SW 1271 (cell line): ENCODE results near the gene FBL.
"Not testable (repeated sequence)": the region's sequence is repeated elsewhere in the genome, so short reads cannot be mapped to it uniquely, and the experiment has no call there.

Experiments
- DNase-seq, 2 experiments: peaks; one replicate each; lab custom pipeline; 2025; lab: John Stamatoyannopoulos, UW

FBL gene

DNA sequence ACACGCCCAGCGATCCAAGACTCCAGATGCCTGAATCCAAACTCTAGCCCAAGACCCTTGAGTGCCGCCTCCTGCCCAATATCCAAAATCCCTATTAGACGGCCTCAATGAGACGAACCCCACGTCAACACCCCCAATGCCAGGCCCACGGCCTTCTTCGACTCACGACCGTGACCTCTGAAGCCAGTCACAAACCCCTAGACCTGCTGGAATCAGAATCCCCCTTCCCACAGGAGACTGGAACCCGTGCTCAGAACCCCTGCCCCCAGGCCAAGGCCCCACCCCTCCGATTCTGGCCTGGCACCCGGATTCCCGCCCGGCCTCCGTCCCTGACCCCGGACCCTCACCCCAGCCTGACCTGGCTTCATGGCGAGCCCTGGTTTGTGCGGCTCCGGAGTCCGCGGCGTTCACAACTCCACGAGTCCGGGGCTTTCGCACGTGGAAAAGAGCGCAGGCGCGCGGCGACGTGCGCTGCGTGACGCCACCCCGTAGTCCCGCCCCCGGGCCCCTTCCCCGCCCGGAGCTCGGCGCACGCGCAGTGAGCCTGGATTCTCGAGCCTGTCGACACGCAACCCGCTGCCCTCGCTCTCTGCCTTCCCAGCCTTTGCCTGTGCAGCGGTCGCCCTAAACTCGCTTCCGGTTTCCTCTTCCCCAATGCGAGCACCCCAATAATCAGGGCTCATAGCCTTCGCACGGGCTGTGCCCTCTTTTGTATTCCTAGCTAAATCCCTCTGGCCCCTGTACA lies at the start of gene FBL:
TSS of gene FBL (minus strand) at position 447 of the 745 bp plus-strand sequence. CDS start at position 368, 79 bp downstream.
- DNase-seq, result peak; percentile 70 to 73

DNA sequence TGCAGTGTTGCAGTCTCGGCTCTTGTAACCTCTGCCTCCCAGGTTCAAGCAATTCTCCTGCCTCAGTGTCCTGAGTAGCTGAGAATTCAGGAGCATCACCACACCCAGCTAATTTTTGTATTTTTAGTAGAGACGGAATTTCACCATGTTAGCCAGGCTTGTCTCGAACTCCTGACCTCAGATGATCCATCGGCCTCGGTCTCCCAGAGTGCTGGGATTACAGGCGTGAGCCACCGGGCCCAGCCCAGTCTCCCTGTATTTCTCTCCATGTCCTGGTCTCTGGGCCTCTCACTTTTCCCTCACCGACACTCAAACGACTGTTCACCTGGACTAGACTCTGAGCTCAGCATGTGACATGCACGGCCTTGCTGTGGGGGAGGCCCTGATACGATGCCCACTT lies 48.9 kb upstream of the FBL start:
- DNase-seq, result not testable (repeated sequence)

DNA sequence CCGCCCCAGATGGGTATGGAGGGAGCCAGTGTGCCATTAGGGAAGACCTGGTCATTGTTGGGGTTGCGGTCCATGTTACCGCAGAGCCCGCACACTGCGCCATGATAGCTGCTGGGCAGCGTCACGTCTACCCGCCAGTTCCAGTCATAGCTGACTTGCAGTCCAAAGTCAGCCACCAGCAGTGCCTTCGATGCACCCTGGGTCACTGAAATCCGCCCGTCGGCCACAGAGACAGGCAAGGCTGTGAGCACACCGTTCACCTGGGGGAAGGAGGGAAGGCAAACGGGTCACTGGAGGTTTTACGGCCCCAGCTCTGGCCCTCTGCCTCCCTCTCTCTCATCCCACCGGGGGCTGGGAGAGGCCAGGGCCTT lies 48.0 kb upstream of the FBL start:
- not testable (repeated sequence) for DNase-seq

DNA sequence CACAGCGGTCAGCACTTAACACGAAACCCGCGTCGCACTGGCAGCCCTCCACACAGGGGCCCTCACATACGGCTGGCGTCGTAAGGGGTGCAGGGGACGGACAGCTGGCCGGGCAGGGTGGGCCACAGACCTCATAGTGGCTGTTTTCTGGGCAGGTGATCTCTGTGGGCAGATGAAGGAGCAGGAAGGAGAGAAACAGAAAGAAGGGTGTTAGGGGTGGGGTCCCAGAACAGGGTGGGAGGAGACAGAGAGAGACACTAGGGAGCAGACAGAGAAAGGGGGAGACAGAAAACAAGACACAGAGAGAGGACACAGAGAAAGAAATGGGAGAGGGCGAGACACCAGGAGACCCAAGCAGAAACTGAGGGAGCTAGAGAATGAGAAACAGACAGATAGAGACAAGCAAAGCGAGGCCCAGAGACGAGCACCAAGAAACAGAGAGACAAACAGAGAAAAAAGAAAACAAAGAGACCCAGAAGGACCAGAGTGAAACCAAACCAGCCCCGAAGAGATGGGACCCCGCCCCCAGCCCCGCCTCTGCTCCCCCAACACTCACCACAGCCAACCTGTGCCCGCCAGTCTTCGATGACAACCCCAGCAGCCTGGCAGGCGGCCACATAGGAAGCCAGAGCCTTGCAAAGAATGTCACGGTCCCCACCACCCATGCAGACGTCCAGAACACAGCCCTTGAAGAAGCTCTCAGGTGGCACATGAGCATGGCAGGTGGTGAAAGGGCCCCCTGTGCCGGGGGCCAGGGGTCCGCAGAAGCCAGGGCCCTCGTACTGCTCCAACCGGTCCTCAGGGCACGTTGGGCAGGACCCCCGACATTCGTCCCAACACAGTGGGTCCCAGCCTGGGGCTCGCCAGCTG lies 47.4 kb upstream of the FBL start:
- DNase-seq, result not testable (repeated sequence)

DNA sequence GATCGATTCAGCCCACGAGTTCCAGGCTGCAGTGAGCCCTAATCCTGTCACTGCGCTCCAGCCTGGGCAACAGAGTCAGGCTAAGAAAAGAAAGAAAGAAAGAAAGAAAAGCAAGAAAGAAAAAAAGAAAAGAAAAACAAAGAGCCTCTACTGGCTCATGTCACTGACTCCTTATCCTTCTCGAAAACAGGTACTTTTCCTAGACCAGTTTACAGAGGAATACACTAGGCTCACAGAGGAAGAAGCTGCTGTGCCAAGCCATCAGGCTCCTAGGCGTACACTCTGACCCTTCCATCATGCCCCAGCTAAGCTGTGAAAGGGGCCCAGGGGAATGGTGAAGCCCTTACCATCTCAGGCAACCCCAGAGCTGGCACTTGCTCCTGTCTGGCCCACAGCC lies 46.3 kb upstream of the FBL start:
- DNase-seq, result not testable (repeated sequence)

DNA sequence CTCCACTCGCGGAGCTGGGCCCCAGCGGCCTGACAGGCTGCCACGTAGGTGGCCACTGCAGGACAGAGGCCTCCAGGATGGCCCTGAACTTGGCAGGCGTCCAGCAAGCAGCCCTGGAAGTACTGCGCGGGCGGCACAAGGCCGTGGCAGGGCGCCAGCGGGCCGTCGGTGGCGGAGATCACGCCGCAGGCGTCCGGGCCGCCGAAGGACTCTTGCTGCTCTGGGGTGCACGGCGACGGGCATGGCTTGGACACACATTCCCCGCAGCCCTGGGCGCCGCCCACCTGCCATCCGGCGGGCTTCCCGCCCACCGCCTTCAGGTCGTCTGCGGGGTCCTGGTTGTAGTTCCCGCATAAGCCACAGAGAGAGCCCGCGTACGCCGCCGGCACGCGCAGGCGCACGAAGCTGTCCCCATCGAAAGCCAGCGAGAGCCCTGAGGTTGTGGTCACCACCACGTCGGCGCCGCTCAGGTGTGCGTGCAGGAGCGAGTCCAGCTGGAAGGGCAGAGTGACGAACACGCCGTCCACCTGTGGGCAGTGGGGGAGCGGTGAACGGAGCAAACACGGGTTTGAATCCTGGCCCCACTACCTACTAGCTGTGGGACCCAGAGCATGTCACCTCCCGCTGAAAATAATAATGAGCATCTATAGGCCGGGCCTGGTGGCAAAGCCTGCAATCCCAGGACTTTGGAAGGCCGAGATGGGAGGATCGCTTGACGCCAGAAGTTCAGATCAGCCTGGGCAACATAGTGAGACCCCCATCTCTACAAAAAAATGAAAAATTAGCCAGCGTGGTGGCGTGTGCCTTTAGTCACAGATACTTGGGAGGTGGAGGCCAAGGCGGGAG lies 45.7 kb upstream of the FBL start:
- DNase-seq, result not testable (repeated sequence)

DNA sequence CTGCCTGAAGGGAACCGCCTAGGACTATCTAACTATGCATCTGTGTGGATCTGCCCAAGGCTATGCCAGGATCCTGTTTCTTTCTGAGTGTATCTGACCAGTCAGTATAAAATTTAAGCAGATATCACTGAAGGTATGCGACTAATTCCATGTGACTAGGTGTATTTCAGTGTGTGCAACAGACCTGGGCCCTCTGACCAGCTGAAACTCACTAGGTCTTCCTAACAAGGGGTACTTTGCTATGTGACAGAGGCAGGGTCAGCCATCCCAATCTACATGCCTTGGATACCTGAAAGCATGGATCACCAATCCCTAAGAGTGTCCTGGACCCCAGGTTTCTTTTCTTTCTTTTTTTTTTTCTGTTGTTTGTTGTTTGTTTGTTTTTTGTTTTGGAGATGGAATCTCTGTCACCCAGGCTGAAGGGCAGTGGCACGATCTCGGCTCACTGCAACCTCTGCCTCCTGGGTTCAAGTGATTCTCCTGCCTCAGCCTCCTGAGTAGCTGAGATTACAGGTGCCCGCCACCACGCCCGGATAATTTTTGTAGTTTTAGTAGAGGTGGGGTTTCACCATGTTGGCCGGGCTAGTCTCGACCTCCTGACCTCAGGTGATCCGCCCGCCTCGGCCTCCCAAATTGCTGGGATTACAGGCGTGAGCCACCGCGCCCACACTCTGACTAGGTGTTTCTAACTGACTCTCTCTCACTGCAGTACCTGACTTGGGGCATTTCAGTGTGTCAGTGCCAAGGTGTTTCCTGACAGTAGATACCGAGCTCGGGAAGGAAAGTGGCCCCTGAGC lies 44.8 kb upstream of the FBL start:
- no peak for DNase-seq

DNA sequence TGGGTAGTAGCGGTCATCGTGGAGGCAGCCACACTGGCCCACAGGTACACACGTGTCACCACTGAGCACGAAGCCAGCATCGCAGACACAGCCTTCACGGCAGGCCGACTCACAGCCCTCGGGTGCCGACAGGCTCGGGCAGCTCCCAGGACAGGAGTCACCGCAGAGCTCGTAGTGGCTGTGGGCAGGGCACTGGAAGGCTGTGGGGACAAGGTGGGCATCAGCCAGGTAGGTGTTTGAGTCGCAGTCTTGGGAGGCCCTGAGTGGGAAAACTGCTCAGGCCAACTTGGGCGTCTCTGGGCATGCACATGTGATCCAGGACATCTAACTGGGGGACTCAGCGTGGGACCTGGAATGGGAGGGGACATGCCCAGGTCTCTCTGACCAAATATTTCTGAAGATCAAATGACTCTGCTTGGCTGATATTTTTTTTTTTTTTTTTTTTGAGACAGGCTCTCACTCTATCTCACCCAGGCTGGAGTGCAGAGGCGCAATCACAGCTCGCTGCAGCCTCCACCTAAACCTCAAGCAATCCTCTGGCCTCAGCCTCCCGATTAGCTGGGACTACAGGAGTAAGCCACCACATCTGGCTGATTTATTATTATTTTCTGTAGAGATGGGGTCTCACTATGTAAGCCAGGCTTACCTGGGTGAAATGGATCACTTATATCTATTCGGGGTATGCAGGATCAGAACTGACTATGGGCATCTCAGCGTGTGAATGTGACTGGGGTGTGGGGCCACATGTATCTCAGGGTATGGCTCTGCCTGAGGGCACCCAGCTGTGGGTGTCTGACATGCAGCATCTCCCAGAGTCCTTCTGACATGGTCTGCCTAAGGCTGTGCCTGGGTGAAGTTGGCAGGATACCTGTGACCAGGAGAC lies 43.9 kb upstream of the FBL start:
- DNase-seq, result not testable (repeated sequence)

DNA sequence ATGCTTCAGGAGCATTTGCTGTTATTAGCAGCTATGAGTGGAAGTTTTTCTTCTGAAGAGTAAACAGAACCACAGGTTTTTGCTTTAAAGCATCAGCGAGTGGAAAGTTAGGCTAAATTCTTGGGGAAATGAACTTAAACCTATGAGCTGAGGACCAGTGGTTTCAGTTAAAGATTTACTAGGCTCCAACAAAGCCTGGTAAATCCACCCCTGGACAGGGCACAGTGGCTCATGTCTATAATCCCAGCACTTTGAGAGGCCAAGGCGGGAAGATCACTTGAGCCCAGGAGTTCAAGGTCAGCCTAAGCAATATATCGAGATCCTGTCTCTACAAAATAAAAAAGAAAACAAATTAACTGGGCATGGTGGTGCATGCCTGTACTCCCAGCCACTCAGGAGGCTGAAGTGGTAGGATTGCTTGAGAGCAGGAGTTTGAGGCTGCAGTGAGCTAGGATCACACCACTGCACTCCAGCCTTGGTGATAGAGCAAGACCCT lies 41.3 kb upstream of the FBL start:
- not testable (repeated sequence) for DNase-seq

DNA sequence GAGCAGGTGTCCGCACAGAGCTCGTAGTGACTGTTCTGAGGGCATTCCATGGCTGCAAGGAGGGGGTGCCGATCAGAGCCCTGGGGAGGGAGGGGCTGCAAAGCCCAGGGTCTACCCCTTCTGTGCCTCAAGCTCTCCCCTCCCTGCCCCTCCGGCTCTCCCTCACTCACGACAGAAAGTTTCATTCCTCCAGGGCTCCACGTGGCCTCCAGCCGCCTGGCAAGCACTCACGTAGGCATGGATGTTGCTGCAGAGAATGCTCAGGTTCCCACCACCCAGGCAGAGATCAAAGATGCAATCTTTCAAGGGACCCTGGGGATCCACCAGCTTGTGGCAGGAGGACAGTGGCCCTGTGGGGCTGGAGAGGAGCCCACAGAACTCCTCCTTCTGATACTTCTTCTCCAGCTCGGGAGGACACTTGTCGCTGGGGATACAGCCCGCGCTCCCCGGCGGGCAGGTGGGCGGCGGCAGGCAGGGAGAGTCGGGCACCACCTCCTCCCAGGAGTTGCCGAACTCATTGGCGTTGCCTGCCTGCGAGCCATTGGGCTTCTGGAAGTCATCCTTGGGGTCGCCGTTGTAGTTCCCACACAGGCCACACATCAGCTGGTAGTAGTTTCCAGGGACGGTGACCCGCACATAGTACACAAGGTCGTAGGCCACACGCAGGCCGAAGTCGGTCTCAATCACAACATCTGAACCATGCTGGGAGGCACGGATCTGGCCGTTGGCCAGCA lies 39.8 kb upstream of the FBL start:
- not testable (repeated sequence) for DNase-seq

DNA sequence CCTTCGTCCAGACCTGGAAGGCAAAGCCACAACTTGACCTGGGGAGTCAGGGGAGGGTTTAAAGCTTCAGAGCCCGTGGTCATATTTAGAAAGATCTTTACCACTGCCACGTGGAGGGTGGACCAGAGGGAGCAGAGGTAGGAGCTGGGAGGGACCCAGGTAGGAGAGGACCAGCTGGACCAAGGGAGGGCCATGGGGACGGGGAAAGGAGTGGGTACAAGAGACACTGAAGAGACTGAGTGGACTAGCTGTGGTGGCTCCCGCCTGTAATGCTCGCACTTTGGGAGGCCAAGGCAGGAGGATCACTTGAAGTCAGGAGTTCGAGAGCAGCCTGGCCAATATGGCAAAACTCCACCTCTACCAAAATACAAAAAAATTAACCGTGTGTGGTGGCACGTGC lies 38.5 kb upstream of the FBL start:
- not testable (repeated sequence) for DNase-seq

DNA sequence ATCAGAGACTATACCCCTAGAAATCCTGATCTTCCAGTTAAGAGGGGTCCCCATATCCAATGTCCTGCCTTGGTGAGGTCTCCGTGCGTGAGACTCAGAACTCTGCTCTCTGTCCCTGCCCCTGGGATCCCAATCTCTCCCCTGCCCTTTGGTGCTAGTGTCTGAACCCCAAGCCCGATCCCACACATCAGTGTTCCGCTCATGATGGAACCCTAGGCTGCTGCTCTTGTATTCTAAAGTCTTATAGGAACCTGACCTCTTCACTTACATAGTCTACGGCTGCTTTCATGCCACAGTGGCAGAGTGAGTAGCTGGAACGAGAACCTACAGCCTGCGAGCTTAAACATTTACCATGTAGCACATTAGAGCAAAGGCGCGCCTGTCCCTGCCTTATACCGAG lies 36.5 kb upstream of the FBL start:
- not testable (repeated sequence) for DNase-seq

DNA sequence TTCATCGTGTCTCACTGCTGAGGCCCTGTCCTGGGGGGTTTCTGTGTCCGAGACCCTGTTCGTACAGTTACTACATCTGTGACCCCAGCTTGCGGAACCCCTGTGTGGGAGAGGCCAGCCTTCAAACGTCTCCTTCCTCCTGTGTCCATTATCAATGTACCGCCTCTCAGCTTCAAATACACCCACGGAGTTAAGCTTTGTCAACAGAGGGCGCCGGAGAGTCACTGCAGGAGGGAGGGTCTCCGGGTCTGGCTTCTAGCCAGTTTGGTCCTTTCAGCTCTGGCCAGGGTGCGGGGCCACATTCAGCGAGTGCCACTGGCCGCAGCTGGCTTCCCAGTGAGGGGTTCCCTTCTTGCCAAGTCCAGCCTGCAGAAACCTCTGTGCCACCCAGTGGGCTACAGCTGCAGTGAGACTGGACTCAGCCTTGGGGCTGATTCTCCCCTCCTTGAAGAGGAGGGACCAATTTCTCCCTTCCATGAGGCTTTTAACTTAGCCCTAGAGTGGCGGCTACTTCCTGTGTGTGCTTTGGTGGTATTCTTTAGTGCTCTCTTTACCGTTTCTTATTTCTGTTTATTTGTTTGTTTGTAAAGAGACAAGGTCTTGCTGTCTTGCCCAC lies 35.4 kb upstream of the FBL start:
- DNase-seq, result not testable (repeated sequence)

DNA sequence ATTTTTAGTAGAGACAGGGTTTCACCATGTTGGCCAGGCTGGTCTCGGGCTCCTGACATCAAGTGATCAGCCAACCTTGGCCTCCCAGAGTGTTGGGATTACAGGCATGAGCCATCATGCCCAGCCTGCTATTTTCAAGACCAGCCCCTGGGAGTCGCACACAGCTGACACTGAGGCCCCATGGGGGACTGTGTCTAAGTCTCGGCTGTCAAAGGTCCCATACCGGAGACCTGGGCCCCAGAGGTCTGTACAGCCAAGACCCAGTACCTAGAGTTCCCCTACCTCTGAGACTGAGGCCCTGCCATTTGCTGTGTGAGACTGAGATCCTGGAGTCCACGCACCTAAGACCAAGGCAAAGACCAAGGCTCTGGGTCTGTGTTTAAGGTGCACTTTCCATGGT lies 34.1 kb upstream of the FBL start:
- DNase-seq, result not testable (repeated sequence)

DNA sequence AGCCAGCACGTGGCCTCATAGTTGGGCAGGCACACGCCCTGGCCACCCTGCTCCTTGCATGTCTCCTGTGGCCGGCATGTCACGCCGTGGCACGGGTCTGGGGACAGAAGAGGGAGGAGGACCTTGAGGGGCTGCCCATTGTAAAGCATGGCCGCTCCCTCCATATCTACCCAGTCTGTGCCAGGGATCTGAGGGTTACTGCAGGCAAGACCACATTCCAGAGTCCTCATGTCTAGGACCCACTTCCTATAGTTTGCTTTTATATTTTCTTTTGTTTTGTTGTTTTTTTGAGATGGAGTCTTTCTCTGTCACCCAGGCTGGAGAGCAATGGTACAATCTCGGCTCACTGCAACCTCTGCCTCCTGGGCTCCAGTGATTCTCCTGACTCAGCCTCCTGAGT lies 33.6 kb upstream of the FBL start:
- not testable (repeated sequence) for DNase-seq

DNA sequence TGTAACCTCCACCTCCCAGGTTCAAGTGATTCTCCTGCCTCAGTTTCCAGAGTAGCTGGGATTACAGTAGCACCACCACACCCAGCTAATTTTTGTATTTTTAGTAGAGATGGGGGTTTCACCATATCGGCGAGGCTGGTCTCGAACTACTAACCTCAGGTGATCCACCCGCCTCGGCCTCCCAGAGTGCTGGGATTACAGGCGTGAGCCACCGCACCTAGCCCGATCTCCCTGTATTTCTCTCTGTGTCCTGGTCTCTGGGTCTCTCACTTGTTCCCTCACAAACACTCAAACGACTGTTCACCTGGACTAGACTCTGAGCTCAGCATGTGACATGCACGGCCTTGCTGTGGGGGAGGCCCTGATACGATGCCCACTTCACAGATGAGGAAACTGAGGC lies 32.7 kb upstream of the FBL start:
- DNase-seq, result not testable (repeated sequence)

DNA sequence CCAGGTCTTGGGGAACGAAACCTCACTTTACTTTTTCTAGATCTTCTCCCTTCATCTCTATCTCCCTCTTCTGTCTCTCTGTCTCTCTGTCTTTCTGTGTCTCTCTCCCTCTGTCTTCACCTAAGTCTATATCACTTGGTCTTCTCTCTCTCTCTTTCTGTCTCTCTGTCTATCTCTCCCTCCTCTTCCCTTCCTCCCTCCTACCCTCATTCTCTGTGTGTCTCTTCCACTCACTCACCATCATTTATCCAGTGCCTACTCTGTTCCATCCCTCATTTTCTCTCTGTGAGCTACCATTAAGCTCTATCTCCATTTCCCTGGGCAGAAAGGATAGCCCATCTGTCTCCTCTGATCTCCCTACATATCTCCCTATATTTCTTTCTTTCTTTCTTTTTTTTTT lies 32.2 kb upstream of the FBL start:
- no peak for DNase-seq

DNA sequence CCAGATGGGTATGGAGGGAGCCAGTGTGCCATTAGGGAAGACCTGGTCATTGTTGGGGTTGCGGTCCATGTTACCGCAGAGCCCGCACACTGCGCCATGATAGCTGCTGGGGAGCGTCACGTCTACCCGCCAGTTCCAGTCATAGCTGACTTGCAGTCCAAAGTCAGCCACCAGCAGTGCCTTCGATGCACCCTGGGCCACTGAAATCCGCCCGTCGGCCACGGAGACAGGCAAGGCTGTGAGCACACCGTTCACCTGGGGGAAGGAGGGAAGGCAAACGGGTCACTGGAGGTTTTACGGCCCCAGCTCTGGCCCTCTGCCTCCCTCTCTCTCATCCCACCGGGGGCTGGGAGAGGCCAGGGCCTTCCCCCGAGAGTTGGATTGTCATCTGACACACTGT lies 31.8 kb upstream of the FBL start:
- not testable (repeated sequence) for DNase-seq

DNA sequence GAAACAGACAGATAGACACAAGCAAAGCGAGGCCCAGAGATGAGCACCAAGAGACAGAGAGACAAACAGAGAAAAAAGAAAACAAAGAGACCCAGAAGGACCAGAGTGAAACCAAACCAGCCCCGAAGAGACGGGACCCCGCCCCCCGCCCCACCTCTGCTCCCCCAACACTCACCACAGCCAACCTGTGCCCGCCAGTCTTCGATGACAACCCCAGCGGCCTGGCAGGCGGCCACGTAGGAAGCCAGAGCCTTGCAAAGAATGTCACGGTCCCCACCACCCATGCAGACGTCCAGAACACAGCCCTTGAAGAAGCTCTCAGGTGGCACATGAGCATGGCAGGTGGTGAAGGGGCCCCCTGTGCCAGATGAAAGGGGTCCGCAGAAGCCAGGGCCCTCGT lies 31.3 kb upstream of the FBL start:
- DNase-seq, result not testable (repeated sequence)
